ENCODE measurements around the gene ARL9.
"Not testable (repeated sequence)": the region's sequence is repeated elsewhere in the genome, so short reads cannot be mapped to it uniquely, and the experiment has no call there.

ARL9 gene

GRCh38 chr4:56505269-56506130 is at the start of gene ARL9:
Gene ARL9 (plus strand): TSS chr4:56505791. CDS start chr4:56505863, 72 bp downstream.
- no peak for DNase-seq

DNA sequence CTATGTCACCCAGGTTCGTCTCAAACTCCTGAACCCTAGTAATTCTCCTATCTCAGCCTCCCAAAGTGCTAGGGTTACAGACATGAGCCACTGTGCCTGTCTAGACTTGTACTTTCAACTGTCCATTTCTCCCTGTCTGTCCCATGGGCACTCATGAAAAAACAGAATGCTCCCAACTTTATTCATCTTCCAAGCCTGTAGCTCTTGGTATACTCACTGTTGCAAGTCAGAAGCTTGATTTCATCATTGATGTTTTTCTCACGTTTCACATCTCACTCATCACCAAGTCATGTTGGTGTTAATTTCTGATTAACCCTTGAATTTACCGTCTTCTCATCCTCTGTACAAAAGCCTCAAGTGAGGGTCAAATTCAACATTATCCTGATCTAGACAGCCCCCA is 45.5 kb upstream of the ARL9 start:
- no peak for DNase-seq

- no peak for DNase-seq
Observed at GRCh38 chr4:56462157-56462556, 43.4 kb upstream of the ARL9 start.

- no peak for DNase-seq
Observed at GRCh38 chr4:56463711-56464110, 41.9 kb upstream of the ARL9 start.

GRCh38 chr4:56464581-56464980 is 41.0 kb upstream of the ARL9 start:
- DNase-seq: no peak

GRCh38 chr4:56465599-56466295 is 39.8 kb upstream of the ARL9 start:
- no peak for DNase-seq

DNA sequence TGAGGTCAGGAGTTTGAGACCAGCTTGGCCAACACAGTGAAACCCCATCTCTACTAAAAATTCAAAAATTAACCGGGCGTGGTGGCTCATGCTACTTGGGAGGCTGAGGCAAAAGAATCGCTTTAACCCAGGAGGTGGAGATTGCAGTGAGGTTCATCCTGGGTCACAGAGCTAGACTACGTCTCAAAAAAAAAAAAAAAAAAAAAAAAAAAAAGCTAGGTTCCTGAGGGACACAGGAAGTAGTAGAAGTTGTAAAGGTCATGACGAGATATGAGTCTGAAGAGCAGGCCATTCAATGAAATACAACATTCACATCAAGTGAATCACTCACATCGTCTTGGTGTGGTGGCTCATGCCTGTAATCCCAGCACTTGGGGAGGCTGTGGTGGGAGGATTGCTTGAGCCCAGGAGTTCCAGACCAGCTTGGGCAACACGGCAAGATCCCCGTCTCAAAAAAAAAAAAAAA is 39.3 kb upstream of the ARL9 start:
- DNase-seq: not testable (repeated sequence)

DNA sequence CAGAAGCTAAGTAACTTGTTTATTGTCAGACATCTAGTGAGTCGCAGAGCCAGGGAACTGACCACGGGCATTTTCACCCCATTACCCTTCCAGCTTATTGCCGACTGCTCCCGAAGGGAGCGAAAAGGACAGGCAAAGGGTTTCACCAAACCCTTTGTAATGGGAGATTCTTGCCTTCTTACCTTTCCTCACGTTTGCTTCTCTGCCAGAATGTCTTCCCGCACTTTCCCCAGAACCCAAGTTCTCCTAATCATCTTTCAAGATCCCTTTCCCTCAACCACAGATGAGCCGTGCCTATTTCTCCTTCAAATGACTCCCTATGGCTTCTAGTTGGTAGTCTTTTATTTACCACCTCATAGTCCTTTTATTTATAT is 38.7 kb upstream of the ARL9 start:
- no peak for DNase-seq

DNA sequence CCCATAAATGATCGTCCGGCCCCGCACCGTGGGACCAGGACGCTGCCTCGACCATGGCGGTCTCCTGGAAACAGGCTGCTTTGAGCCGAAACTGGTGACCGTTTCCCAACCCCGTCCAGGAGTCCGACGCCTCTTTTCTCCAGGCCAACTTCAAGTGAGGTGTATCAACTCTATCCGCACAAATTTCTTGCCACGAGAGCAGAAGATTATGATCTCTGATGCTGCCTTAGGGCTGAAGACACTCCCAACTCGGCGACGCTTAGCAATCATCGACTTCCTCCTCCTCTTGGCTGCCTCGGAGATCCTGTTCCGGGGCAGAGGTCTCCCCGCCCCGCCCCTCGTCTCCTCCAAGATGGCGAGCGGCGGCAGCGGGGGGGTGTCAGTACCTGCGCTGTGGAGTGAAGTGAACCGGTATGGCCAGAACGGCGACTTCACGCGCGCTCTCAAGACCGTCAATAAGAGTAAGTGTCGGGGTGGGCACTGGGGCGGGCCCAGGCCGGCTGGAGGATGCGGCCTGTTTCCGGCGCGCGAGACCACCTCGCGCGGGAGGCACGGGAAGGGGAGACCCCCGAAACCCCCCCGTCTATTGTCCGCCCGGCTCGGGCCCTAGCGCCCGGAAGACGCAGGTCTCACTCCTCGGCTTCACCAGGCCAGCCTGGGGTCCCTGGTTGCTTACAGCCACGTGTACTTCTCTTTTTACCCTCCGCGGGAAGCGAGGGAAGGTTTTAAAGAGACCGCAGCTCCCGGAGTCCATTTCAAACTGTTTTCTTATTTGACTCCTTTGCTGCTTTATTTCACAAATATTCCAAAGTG is 38.1 kb upstream of the ARL9 start, which contains the start of gene SRP72:
Gene SRP72, plus strand, starts transcription at position 334 of the 813 bp plus-strand sequence. Its CDS starts 19 bp downstream, at position 353.
- DNase-seq: peak; percentile 56

DNA sequence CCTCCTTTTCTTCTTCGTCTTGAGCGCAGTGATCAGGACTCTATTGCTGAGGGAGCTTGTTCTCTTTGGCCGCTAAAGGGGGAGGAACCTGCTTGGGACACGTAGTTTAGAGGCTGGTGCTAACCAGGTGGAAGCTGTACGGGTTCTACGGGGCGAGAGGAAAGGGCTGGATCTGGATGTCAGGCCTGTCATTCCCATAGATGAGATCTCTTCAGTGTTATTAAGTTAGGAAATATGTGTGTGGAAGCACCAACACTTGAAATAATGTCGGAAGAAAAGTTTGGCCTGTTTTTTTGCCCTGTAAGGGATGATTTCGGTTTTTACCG is 37.5 kb upstream of the ARL9 start:
- no peak for DNase-seq

- DNase-seq: no peak
Observed at GRCh38 chr4:56469489-56470210, 35.9 kb upstream of the ARL9 start.

DNA sequence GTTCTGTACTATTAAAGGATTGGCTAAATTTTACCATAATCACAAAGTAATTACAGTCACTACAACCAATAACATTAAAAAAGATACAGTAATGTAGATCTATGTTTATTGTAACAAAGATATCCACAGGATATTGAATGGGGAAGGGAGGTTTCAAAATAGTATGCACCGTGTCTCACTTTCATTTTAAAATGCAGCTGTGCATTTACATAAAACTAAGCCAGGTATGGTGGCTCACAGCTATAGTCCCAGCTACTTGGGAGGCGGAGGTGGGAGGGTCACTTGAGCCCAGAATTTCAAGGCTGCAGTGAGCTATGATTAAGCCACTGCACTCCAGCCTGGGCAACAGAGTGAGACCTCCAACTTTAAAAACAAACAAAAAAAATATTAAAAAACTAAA is 29.7 kb upstream of the ARL9 start:
- no peak for DNase-seq

DNA sequence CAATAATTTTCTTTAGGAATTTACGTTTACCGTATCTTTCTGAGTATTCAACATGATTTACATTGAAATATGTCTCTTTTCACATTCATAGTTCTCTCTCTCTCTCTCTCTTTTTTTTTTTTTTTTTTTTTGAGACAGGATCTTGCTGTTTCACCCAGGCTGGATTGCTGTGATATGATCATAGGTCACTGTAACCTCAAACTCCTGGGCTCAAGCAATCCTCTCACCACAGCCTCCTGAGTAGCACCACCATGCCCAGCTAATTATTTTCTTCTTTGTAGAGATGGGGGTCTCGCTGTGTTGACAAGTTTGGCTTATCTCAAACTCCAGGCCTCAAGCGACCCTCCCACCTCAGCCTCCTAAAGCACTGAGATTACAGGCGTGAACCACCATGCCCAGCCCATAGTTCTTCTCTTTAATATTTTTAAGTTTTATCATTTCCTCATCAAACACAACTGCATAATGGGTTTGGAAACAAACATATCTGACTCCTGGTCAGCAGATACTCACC is 28.3 kb upstream of the ARL9 start:
- DNase-seq: no peak

- DNase-seq: no peak
Observed at GRCh38 chr4:56480691-56481090, 24.9 kb upstream of the ARL9 start.

GRCh38 chr4:56496241-56496640 is 9.3 kb upstream of the ARL9 start:
- DNase-seq: no peak

GRCh38 chr4:56511098-56511497 is 5.5 kb downstream of the ARL9 start:
- no peak for DNase-seq

GRCh38 chr4:56512166-56512565 is 6.6 kb downstream of the ARL9 start:
- DNase-seq: no peak

GRCh38 chr4:56513517-56513916 is 7.9 kb downstream of the ARL9 start:
- no peak for DNase-seq

DNA sequence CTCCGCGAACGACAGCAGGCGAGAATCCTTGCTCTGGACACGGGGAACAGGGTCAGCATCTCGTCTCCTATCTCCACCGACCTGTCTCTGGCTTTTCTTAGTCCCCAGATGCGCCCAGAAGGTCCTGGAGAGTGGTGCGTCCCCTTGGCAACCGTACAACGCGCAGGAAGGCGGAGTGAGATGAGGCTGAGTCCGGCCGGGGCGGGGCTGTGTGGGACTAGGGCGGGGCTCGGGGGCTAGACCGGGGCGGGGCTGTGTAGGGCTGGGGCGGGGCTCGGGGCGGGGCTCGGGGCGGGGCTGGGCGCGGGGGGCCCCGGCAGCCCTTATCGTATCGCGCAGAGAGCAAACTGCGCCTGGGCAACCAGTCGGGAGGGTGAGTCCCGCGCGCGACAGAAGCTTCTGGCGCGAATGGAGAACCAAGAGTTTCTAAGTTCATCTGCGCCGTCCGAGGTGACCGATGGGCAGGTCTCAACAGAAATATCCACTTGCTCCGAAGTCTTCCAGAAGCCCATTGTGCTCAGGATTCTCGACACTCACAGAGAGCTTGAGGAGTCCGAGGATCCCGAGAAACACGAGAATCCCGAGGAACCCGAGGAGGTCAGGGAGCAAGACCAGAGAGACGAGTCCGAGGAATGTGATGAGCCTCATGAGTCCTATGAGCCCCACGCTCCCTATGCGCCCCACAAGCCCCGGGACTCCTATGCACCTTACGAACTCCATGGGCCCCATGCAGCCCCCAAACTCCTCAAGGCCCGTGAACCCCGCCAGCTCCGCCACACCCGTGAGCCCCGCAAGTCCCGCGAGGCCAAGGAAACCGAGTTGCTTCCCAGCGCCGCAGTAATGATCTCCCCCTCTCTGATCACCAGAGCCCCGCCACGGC is 24.9 kb downstream of the ARL9 start:
- peak; percentile 35 for DNase-seq

- DNase-seq: no peak
Observed at GRCh38 chr4:56531149-56531770, 25.7 kb downstream of the ARL9 start.

DNA sequence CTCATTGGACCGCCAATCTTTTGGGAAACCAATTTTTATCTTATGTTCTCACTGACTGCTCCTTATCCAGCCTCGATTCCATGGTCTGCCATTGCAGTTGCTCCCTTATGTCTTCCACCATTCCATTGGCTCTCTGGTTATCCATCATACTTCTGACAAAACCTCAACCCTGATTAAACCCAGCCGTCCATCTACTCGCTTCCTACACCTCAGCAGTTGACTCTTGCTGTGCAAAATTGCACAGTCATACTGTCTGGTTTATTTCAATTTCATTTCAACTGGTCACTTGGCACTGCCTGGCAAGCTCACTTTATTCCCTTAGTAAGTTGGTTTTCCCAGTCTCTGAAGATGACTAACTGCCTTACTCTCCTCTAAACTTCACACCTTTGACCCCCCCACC is 26.2 kb downstream of the ARL9 start:
- no peak for DNase-seq
